ENCODE data around the gene LTA.

- TF ChIP-seq CTCF (conservative IDR thresholded peaks at IDR 0.05 in 1 of 2, IDR thresholded peaks at IDR 0.05 in 1 of 2; ENCODE audit: low read depth in 1 of 2, low read length in 2 of 2) (no peak), EZH2 (IDR thresholded peaks at IDR 0.05; ENCODE audit: low read length, missing control alignments) (no peak)
Measured at GRCh38 chr6:31558631-31559500, 13.2 kb upstream of the LTA start.

All from fibroblast of lung (primary cell).